ENCODE data around the gene MTFP1.

DNA sequence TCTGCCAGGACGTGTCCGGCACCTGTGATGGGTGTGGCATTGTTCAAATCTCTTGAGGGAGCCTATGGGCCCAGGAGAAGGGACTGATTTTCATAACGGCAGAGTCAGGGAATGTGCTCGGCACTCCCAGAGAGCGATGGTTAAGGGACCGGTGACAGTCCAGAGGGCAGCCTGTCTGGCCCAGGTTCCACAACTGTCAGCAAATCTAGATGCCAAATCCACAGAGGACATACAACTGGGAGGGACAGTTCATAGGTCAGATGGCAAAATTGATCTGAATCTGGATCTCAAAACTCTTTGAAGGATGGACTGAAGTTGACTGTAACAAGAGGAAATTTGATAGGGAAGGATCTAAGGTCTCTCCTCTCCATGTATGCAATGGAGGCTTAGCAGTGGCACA lies 21.3 kb upstream of the MTFP1 start:
- TF ChIP-seq CTCF (IDR thresholded peaks at IDR 0.05; ENCODE audit: insufficient read depth, low read length, poor library complexity, severe bottlenecking) (no peak), EZH2phosphoT487 (conservative IDR thresholded peaks at IDR 0.05; ENCODE audit: low read length) (no peak)
